GM12878 (cell line): ENCODE data around the gene FRMD5. TPM values are rescaled to one million over a fixed set of nuclear protein-coding genes. Genes with fewer than 3 reads are reported as not detected.

ENCODE experiments used
- ATAC-seq: fragments of 200-7000 bp; cut with Tn5 transposase; 3 replicates; pipeline ENCODE4 v1.9.1; 2020; ENCODE audit warnings: mild to moderate bottlenecking, moderate library complexity
- BruUV-seq: library from RNA; stranded (reverse); fragments of 400-500 nt; replicated peaks from 2 replicates; lab custom pipeline; 2021; lab: Mats Ljungman, UMichigan
- CTCF ChIA-PET: fragments of 300-600 bp; sonication (Branson Sonifier 250); formaldehyde crosslinking; extraction: SDS; loops from one replicate; lab custom pipeline; 2021; ENCODE audit warnings: inconsistent platforms; lab: Yijun Ruan, JAX
- POLR2A ChIA-PET: fragments of 350-600 bp; formaldehyde crosslinking; extraction: SDS; loops from one replicate; lab custom pipeline; 2021; ENCODE audit warnings: inconsistent platforms; lab: Charles Lee
- RAD21 ChIA-PET: fragments of 300-600 bp; sonication (Branson Sonifier 250); formaldehyde crosslinking; loops from one replicate; lab custom pipeline; 2023; ENCODE audit warnings: antibody characterized with exemption; ENCODE audit not compliant: unreplicated experiment; lab: Charles Lee
- SMC1A ChIA-PET: fragments of 300-600 bp; sonication (Branson Sonifier 250); formaldehyde crosslinking; loops from one replicate; lab custom pipeline; 2023; ENCODE audit not compliant: unreplicated experiment, uncharacterized antibody; lab: Charles Lee
- DNase-seq: peaks from one replicate; pipeline ENCODE4 v3.0.0-alpha.2; 2011; ENCODE audit warnings: low read depth, low spot score
- FAIRE-seq: peaks from 3 replicates; lab custom pipeline; 2011; peaks lifted over from hg19 to GRCh38; lab: Jason Lieb, UNC
- H2AFZ ChIP-seq: 2 replicates; pipeline ENCODE4 v1.6.0; 2011; ENCODE audit warnings: low read depth, low read length, control low read depth; ENCODE audit not compliant: control insufficient read depth
- H3K27ac ChIP-seq: 2 replicates; pipeline ENCODE4 v1.5.1; 2011; ENCODE audit warnings: control low read depth; ENCODE audit not compliant: control insufficient read depth, insufficient read depth
- H3K27me3 ChIP-seq, 2 experiments: replicated peaks in 1 of 2; 2 replicates each; pipeline versions ENCODE4 v1.6.0 to v1.6.1; 2011; ENCODE audit warnings: low read length in 1 of 2; ENCODE audit not compliant: control insufficient read depth in 2 of 2, insufficient read depth in 2 of 2
- H3K36me3 ChIP-seq, 2 experiments: 2 replicates each; pipeline ENCODE4 v1.5.1; 2011; ENCODE audit warnings: low read length in 1 of 2; ENCODE audit not compliant: control insufficient read depth in 2 of 2, insufficient read depth in 2 of 2
- H3K4me1 ChIP-seq: 2 replicates; pipeline ENCODE4 v1.6.1; 2011; ENCODE audit warnings: mild to moderate bottlenecking, low read length, moderate library complexity, mixed read lengths; ENCODE audit not compliant: control insufficient read depth, insufficient read depth
- H3K4me2 ChIP-seq: 2 replicates; pipeline ENCODE4 v1.6.0; 2011; ENCODE audit warnings: control low read depth; ENCODE audit not compliant: control insufficient read depth, insufficient read depth
- H3K4me3 ChIP-seq: fragments of 200-600 bp; sonication (generic); 2 replicates; pipeline ENCODE4 v1.5.1; 2016
- H3K79me2 ChIP-seq: 2 replicates; pipeline ENCODE4 v1.6.0; 2011; ENCODE audit warnings: low read length; ENCODE audit not compliant: control insufficient read depth, insufficient read depth
- H3K9ac ChIP-seq: 2 replicates; pipeline ENCODE4 v1.8.0; 2011; ENCODE audit warnings: low read length, control low read depth, mixed read lengths; ENCODE audit not compliant: control insufficient read depth, insufficient read depth
- H3K9me3 ChIP-seq: replicated peaks from 3 replicates; pipeline ENCODE4 v1.5.1; 2011; ENCODE audit warnings: mild to moderate bottlenecking, low read length; ENCODE audit not compliant: control insufficient read depth, insufficient read depth
- H4K20me1 ChIP-seq: 2 replicates; pipeline ENCODE4 v1.6.0; 2011; ENCODE audit not compliant: control insufficient read depth, insufficient read depth
- ATF7 ChIP-seq: fragments of 450-650 bp; IDR thresholded peaks from 2 replicates; pipeline ENCODE4 v1.6.1; 2016; ENCODE audit warnings: low read depth, mild to moderate bottlenecking
- MLLT1 ChIP-seq: fragments of 450-650 bp; IDR thresholded peaks from 2 replicates; pipeline ENCODE4 v1.6.1; 2016; ENCODE audit warnings: mild to moderate bottlenecking
- MXI1 ChIP-seq: fragments of 150-350 bp; IDR thresholded peaks from 2 replicates; pipeline ENCODE4 v1.6.1; 2011; ENCODE audit warnings: low read depth, mild to moderate bottlenecking, inconsistent platforms, low read length, improper control_type of control experiment
- NFYA ChIP-seq: IDR thresholded peaks from 2 replicates; pipeline ENCODE4 v1.6.1; 2011; ENCODE audit warnings: low read depth, mild to moderate bottlenecking, low read length, improper control_type of control experiment, borderline replicate concordance
- NR2C1 ChIP-seq: fragments of 450-650 bp; IDR thresholded peaks from 2 replicates; pipeline ENCODE4 v1.6.1; 2017; ENCODE audit warnings: antibody characterized with exemption, mild to moderate bottlenecking, moderate library complexity
- PBX3 ChIP-seq: IDR thresholded peaks from 2 replicates; pipeline ENCODE4 v1.6.1; 2011; ENCODE audit warnings: mild to moderate bottlenecking, low read depth, low read length, moderate library complexity; ENCODE audit not compliant: insufficient replicate concordance
- RELB ChIP-seq: fragments of 450-650 bp; IDR thresholded peaks from 2 replicates; pipeline ENCODE4 v1.6.1; 2017; ENCODE audit warnings: low read depth, mild to moderate bottlenecking, moderate library complexity
- SMC3 ChIP-seq: IDR thresholded peaks from 2 replicates; pipeline ENCODE4 v1.6.1; 2011; ENCODE audit warnings: low read length, improper control_type of control experiment, borderline replicate concordance
- TAF1 ChIP-seq: IDR thresholded peaks from 2 replicates; pipeline ENCODE4 v1.6.1; 2011; ENCODE audit warnings: mild to moderate bottlenecking, low read depth, low read length, borderline replicate concordance
- TCF7 ChIP-seq: IDR thresholded peaks from 2 replicates; pipeline ENCODE4 v1.6.1; 2014; ENCODE audit warnings: antibody characterized with exemption, borderline replicate concordance
- USF2 ChIP-seq: IDR thresholded peaks from 2 replicates; pipeline ENCODE4 v1.6.1; 2011; ENCODE audit warnings: low read depth, low read length, improper control_type of control experiment, borderline replicate concordance
- ZNF622 ChIP-seq: fragments of 450-650 bp; IDR thresholded peaks from 2 replicates; pipeline ENCODE4 v1.6.1; 2017; ENCODE audit warnings: mild to moderate bottlenecking, inconsistent platforms
- WGBS: methylation state at CpG from one replicate; pipeline ENCODE4 v1.1.6; 2016; ENCODE audit warnings: low lambda C conversion rate; ENCODE audit not compliant: insufficient replicate concordance, insufficient coverage; ENCODE audit errors: missing lambda C conversion rate; 5-methylcytosine and 5-hydroxymethylcytosine counted together
- in situ Hi-C: fragments of 300-500 bp; cut with MboI; formaldehyde crosslinking; loops from 9 replicates; pipeline ENCODE4 v1.14.3; 2018; ENCODE audit warnings: mixed read lengths
- intact Hi-C: fragments of 100-400 bp; cut with micrococcal nuclease; formaldehyde crosslinking; loops from one replicate; pipeline ENCODE4 v1.14.2; 2022; ENCODE audit not compliant: unreplicated experiment
- polyA plus RNA-seq, 11 experiments: library from polyadenylated mRNA; depleted of rRNA in 4 of 11; unstranded in 6 of 11; stranded (reverse) in 5 of 11; fragments of >200 nt; fragmentation: Nextera tagmentation in 4 of 11; fragmentation: Illumina TruSeq in 1 of 11; extraction: Ambion mirVana in 4 of 11; extraction: Trizol in 1 of 11; gene quantifications; 1 replicate in 1 of 11; 2 replicates in 10 of 11; pipeline versions ENCODE4 v1.2.1 to v1.2.3, GENCODE V29; 2011 to 2016; ENCODE audit warnings: inconsistent platforms in 2 of 11, missing spikeins in 2 of 11, low read depth in 1 of 11
- total RNA-seq, 4 experiments: library from RNA; depleted of rRNA in 3 of 4; stranded (reverse); fragments of >200 nt in 3 of 4; fragmentation: Illumina TruSeq in 1 of 4; extraction: Trizol in 1 of 4; gene quantifications; 2 replicates each; pipeline versions ENCODE4 v1.2.1 to v1.2.3, GENCODE V29; 2013 to 2021
- TF ChIP-seq, protein P1 (sequence below): fragments of 450-650 bp; IDR thresholded peaks from 2 replicates; pipeline ENCODE4 v1.6.1; 2018; ENCODE audit warnings: borderline replicate concordance, mild to moderate bottlenecking; ENCODE audit not compliant: partially characterized antibody

Gene FRMD5
- total and polyA plus RNA-seq, 10 of the 15 experiments (the other 5 are each of a cell fraction or from before 2014, with no cell fraction given), result 0.26 to 6.4 (median 0.68) TPM; not detected in 1

DNA sequence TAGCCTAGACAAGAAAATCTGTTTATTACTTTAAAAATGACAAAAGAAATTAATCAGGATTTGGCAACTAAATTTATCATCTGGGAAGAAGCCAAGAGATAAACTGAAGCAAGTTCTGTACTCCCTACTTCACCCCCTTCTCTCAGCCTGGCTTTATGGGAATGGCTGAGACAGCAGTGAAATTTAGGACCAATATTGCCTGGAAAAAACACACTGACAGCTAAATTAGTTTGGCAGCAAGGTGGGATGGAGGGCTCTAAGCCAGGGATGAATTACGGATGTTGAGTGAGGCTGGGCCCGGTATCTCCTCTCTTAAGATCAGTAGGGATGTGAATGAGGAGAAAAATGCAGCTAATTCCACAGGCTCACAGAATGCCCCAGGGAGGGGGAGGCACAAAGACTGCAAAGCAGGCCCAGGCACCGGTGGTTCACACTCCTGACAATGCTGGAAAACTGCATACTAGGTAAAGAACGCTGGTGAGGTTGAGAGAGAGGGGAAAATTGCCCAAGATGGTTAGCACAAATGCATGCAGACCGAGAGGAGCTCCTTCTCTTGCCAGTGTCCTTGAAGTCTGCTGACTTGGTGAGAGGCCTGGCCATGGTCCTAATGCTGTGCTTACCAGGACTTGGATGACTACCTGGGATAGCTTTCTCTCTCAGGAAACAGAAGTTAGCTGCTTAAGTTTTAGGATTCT, 279.3 kb downstream of the FRMD5 start:
- Histone ChIP-seq H3K9ac (no peak overlapping the region), H3K27me3 (no peaks in the 10 kb centered on the region), H3K27ac (no peak overlapping the region), H3K79me2 (no peaks in the 10 kb centered on the region), H3K4me1 (no peaks in the 10 kb centered on the region), H3K4me3 (no peak overlapping the region), H2AFZ (no peak overlapping the region), H4K20me1 (no peaks in the 10 kb centered on the region), H3K9me3 (no peaks in the 10 kb centered on the region), H3K4me2 (no peak overlapping the region), H3K36me3 (no peaks in the 10 kb centered on the region)
- ChIA-PET CTCF (interaction anchor here (0.7 to 1.5 kb wide), 4 partner anchors 12 to 150 kb away, joined by 3 to 7 read pairs (median 3); no protein-coding TSS in a partner anchor), RAD21 (no interaction called here), POLR2A (interaction anchor here (0.5 kb wide), 1 partner anchor 9 kb away, joined by 3 read pairs; no protein-coding TSS in a partner anchor), SMC1A (interaction anchor here (1.0 to 1.4 kb wide), 2 partner anchors 43 to 108 kb away, joined by 3 to 4 read pairs; no protein-coding TSS in a partner anchor)
- FAIRE-seq (no peak), DNase-seq (no peak), ATAC-seq (no peak)
- no TSS peak for BruUV-seq
- intact Hi-C loops, result no loop called here
- in situ Hi-C loops, result no loop called here
- WGBS, result 34% methylated on average over 5 of the region's 5 CpGs
- TF ChIP-seq, protein P1, sequence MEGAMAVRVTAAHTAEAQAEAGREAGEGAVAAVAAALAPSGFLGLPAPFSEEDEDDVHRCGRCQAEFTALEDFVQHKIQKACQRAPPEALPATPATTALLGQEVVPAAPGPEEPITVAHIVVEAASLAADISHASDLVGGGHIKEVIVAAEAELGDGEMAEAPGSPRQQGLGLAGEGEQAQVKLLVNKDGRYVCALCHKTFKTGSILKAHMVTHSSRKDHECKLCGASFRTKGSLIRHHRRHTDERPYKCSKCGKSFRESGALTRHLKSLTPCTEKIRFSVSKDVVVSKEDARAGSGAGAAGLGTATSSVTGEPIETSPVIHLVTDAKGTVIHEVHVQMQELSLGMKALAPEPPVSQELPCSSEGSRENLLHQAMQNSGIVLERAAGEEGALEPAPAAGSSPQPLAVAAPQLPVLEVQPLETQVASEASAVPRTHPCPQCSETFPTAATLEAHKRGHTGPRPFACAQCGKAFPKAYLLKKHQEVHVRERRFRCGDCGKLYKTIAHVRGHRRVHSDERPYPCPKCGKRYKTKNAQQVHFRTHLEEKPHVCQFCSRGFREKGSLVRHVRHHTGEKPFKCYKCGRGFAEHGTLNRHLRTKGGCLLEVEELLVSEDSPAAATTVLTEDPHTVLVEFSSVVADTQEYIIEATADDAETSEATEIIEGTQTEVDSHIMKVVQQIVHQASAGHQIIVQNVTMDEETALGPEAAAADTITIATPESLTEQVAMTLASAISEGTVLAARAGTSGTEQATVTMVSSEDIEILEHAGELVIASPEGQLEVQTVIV, result no peak
- TF ChIP-seq RELB, result no peak
- no peak for TF ChIP-seq NFYA
- no peak for TF ChIP-seq ZNF622
- TF ChIP-seq SMC3, result no peak
- no peak for TF ChIP-seq MXI1
- no peak for TF ChIP-seq PBX3
- TF ChIP-seq TCF7, result no peak
- no peak for TF ChIP-seq ATF7
- TF ChIP-seq USF2, result no peak
- no peak for TF ChIP-seq TAF1
- TF ChIP-seq MLLT1, result no peak
- TF ChIP-seq NR2C1, result no peak
